T-helper 22 cell (primary cell): Measurements from ENCODE around the gene STRN3.

ENCODE experiments used
- DNase-seq: peaks from one replicate; pipeline ENCODE4 v3.0.0-alpha.2; 2020; ENCODE audit warnings: low read depth

STRN3 gene

GRCh38 chr14:30869551-30870155 is 156.5 kb downstream of the STRN3 start:
- DNase-seq = no peak

DNA sequence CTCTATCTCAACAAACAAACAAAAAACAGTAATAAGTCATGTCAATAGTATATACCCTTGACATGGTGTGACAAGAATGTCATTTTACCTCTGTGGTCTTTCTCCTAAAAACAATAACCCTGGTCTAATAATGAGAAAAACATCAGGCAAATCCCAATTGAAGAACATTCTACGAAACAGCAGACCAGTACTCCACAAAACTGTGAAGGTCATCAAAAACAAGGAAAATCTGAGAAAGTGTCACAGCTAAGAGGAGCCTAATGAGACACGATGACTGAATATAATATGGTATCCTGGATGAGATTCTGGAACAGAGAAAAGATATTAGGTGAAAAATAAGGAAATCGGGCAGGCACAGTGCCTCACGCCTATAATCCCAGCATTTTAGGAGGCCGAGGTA is 157.4 kb downstream of the STRN3 start:
- no peak for DNase-seq

GRCh38 chr14:30864934-30865333 is 161.2 kb downstream of the STRN3 start:
- no peak for DNase-seq

GRCh38 chr14:30861200-30861599 is 165.0 kb downstream of the STRN3 start:
- DNase-seq = no peak

DNA sequence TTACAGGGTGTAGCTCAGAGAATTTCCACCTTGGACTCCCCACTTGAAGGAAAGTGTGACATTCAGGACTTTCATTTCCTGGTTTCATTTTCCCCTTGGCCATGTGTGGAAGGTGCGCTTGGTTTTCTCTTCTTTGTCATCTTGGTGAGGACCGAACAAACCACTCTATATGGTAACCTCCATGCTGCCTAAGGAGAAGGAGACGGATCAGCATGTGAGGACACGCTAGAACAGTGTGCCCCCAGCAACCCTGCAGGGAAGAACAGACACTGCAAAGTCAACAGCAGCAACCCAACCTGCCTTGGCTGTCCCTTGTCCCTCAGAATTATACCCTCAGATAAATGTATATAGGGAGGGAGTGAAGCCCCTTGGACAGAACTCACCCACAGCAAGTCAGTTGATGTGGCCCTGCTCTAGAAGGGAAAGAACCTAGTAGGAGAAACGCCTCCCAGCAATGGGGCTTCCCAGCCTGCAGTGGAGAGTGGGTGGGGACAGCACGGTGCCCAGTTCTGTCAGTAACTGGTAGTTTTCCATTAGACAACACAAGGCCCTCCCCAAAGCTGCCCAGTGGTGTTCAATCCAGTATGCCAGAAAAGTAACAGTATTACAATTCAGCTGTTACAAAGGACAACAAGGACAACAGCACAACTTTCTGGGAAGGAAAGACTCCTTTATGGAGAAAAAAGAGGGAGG is 170.7 kb downstream of the STRN3 start:
- DNase-seq = no peak

DNA sequence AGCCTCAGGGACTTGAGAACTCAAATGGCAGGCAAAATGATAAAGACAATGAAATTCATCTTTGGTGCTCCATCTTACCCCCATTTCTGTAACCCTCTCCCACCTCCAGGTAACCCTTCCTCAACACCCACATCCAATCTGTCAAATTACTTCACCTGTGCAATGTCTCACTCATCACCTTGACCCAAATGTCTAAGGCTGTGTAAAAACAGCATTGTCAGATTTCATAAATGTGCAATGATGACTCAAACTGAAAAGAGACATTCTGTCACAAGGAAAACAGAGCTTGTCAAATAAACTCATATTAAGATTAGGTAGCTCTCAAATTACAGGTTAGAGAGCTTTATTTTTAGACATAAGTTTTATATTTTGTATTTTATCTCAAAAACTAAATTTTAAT is 171.7 kb downstream of the STRN3 start:
- no peak for DNase-seq

- DNase-seq = no peak
Measured at GRCh38 chr14:30853946-30854345, 172.2 kb downstream of the STRN3 start.

DNA sequence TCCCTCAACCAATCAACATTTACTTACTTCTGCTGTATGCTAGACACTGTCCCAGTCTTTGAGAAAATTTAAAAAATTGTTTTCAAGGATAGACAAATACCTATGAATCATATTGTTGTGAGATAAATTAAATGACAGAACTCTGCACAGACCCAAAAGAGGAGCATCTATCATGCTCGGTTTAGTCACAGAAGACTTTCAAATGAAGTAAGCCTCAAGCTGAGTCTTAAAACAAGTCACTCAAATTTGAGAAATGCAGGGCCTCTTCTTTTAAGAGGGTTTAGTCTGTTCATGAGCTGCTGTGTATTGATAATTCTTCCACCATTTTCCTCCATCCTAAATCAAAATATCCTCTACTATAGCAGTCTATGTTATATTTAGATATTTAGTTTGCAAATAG is 176.2 kb downstream of the STRN3 start:
- no peak for DNase-seq

GRCh38 chr14:30849354-30849753 is 176.8 kb downstream of the STRN3 start:
- no peak for DNase-seq

- DNase-seq = no peak
Measured at GRCh38 chr14:30848449-30849240, 177.5 kb downstream of the STRN3 start.
